Activated T-helper 1 cell treated with anti-CD3 and anti-CD28 coated beads, Interleukin-12 subunit alpha, Interleukin-12 subunit beta, Interleukin-2, Interleukin-4 antibody, amounts not matched to agents 30 ng/mL and 10 ng/mL and 1 ng/mL, durations not matched to agents 14 hours and 24 hours and 36 hours (primary cell): ENCODE measurements around the gene EFNB2. TPM values are rescaled to one million over a fixed set of nuclear protein-coding genes. Genes with fewer than 3 reads are reported as not detected.

Experiments
- DNase-seq: peaks from one replicate; pipeline ENCODE4 v3.0.0; 2021; ENCODE audit warnings: low spot score
- H3K27ac Mint-ChIP-seq: one replicate; pipeline ENCODE4 v1.8.0; 2021; ENCODE audit warnings: mild to moderate bottlenecking, mixed read lengths
- H3K27me3 Mint-ChIP-seq: one replicate; pipeline ENCODE4 v1.8.0; 2022; ENCODE audit warnings: mild to moderate bottlenecking, moderate library complexity, mixed read lengths; ENCODE audit not compliant: insufficient read depth
- H3K36me3 Mint-ChIP-seq: one replicate; pipeline ENCODE4 v1.8.0; 2021; ENCODE audit warnings: low read depth, mixed read lengths
- H3K4me1 Mint-ChIP-seq: one replicate; pipeline ENCODE4 v1.8.0; 2021; ENCODE audit warnings: low read depth, mixed read lengths
- H3K4me3 Mint-ChIP-seq: one replicate; pipeline ENCODE4 v1.8.0; 2021; ENCODE audit warnings: mild to moderate bottlenecking, moderate library complexity, mixed read lengths
- H3K9me3 Mint-ChIP-seq: one replicate; pipeline ENCODE4 v1.8.0; 2021; ENCODE audit warnings: mixed read lengths
- intact Hi-C: fragments of 100-400 bp; cut with micrococcal nuclease; formaldehyde crosslinking; loops from one replicate; pipeline ENCODE4 v1.15.1; 2024
- total RNA-seq: library from RNA; stranded (reverse); gene quantifications from 2 replicates; pipeline ENCODE4 v1.2.3, GENCODE V29; 2022

The EFNB2 gene
- total RNA-seq, 1 donor from 2014 or later: 0.44 TPM

- H3K27me3 Mint-ChIP-seq: peaks cover 10% of the 10 kb centered on the region
- DNase-seq: no peak
- no peaks in the 10 kb centered on the region for H3K36me3 Mint-ChIP-seq
- no peaks in the 10 kb centered on the region for H3K9me3 Mint-ChIP-seq
- no peak overlapping the region for H3K27ac Mint-ChIP-seq
- H3K4me1 Mint-ChIP-seq: no peaks in the 10 kb centered on the region
- intact Hi-C loops: no loop called here
- H3K4me3 Mint-ChIP-seq: no peak overlapping the region
Observed at GRCh38 chr13:106517109-106517847, 18.2 kb downstream of the EFNB2 start.

GRCh38 chr13:106515635-106516254, 19.7 kb downstream of the EFNB2 start:
- no peaks in the 10 kb centered on the region for H3K36me3 Mint-ChIP-seq
- H3K4me3 Mint-ChIP-seq: no peak overlapping the region
- H3K27ac Mint-ChIP-seq: no peak overlapping the region
- intact Hi-C loops: no loop called here
- H3K27me3 Mint-ChIP-seq: peaks cover 12% of the 10 kb centered on the region
- no peaks in the 10 kb centered on the region for H3K4me1 Mint-ChIP-seq
- DNase-seq: no peak
- no peaks in the 10 kb centered on the region for H3K9me3 Mint-ChIP-seq

DNA sequence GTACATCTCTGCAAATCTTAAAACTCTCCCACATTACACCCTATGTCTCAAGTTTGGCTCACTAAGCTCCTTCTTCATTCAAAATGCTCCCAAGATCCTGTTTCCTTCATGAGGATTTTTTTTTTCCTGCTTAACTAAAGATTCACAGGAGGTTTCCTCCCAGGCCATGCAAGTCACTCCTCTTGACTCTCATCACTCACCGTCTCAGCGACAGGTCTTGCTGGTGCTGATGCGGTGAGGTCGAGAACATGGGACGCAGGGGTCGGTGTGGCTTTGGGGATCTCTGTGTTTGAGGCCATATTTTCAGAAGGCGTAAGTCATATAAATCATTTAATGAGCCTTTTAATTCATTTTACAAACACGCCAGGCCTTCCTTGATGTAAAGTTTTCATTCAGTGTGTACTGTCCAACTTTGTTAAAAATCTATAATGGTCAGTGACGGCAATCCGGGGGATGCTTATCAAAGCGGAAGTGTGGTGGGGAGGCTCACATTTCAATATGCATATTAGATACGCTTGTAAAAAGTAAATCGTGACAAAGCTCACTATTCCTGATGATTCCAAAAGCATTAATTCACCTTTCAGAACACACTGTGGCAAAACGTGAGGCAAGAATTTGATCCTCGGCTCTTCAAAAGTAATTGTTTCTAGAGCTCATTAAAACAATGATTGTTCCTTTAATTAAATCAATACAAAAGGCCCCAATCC, 20.4 kb downstream of the EFNB2 start:
- peaks cover 8% of the 10 kb centered on the region for H3K27me3 Mint-ChIP-seq
- no peaks in the 10 kb centered on the region for H3K9me3 Mint-ChIP-seq
- no peak for DNase-seq
- H3K36me3 Mint-ChIP-seq: no peaks in the 10 kb centered on the region
- intact Hi-C loops: no loop called here
- H3K4me1 Mint-ChIP-seq: no peaks in the 10 kb centered on the region
- H3K27ac Mint-ChIP-seq: no peak overlapping the region
- no peak overlapping the region for H3K4me3 Mint-ChIP-seq

GRCh38 chr13:106513025-106513983, 22.2 kb downstream of the EFNB2 start:
- Mint-ChIP-seq H3K4me3 (no peak overlapping the region), H3K4me1 (no peaks in the 10 kb centered on the region), H3K9me3 (no peaks in the 10 kb centered on the region), H3K27me3 (peaks cover 7% of the 10 kb centered on the region), H3K27ac (no peak overlapping the region), H3K36me3 (no peaks in the 10 kb centered on the region)
- DNase-seq: no peak
- intact Hi-C loops: no loop called here

DNA sequence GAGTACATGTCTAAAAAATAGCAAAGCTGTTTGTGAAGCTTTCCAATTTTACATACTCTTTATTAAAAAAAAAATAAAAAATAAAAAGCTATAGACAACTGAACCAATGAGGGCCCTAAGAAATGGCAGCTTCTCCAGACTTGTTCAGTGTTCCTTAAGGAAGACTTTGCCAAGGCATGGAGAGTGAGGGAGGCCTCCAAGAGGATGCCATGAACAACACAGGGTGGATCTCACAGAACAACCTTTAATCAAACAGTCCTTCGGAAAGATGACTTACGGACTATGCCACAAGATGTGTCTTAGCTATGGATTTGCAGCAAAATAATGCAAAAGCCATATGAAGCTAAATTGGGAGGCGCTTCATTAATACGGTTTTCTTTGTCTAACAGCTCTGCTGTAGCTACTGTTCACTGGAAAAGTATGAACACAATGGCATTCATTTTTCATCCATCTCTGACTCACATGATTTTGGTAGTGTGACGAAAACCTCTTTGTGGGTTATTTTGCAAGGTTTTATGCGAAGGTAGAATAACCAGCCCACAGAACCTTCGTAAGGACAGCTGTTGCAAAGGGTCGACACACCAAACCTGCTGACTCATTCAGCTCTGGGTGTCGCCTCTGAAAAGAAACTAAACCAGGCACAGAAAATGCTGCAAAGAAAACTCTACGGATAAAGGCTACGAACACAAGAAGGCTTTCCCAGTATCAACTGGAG, 27.7 kb downstream of the EFNB2 start:
- Mint-ChIP-seq H3K36me3 (no peaks in the 10 kb centered on the region), H3K27me3 (peaks cover 10% of the 10 kb centered on the region), H3K9me3 (no peaks in the 10 kb centered on the region), H3K27ac (no peak overlapping the region), H3K4me3 (no peak overlapping the region), H3K4me1 (no peaks in the 10 kb centered on the region)
- DNase-seq: no peak
- intact Hi-C loops: no loop called here

DNA sequence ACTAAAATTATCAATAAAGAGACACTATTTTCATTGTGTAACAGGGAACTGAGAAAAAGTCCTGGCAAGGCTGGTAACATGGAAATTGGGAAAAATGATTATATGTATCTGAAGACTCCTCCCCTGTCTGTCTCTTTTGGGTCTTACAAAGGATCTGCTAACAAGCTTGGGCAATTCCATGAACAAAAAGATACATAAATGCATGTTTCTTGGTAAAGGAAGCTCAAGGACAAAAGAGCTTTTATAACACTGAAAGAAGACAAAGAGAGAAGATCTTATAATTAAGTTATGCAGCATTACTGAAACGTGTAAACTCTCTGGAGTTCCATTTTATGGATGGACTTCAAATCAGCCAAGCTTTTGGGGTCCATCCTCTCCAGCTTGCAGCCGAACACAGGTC, 29.2 kb downstream of the EFNB2 start:
- Mint-ChIP-seq H3K4me3 (no peak overlapping the region), H3K9me3 (no peaks in the 10 kb centered on the region), H3K27me3 (peaks cover 7% of the 10 kb centered on the region), H3K4me1 (no peaks in the 10 kb centered on the region), H3K27ac (no peak overlapping the region), H3K36me3 (no peaks in the 10 kb centered on the region)
- no peak for DNase-seq
- intact Hi-C loops: no loop called here

DNA sequence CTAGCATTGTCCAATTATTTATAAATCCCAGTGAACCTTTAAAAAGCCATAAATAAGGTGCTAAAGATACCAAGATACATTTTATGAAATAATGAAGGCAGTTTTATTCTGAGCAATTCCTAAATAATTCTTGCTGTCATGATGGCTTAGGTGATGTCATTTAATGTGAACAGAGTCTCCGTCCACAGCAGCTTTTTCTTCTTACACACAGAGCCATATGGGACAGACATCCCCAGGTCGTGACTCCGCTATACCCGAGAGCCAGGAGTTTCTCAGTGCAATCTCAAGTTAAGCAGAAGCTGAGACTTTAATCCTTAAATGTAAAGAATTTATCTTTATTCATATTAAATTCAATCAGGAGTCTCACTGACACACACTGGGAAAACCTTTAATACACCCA, 29.7 kb downstream of the EFNB2 start:
- no peak overlapping the region for H3K27ac Mint-ChIP-seq
- intact Hi-C loops: no loop called here
- no peaks in the 10 kb centered on the region for H3K4me1 Mint-ChIP-seq
- peaks cover 7% of the 10 kb centered on the region for H3K27me3 Mint-ChIP-seq
- no peaks in the 10 kb centered on the region for H3K9me3 Mint-ChIP-seq
- no peak overlapping the region for H3K4me3 Mint-ChIP-seq
- no peak for DNase-seq
- H3K36me3 Mint-ChIP-seq: no peaks in the 10 kb centered on the region

- H3K27me3 Mint-ChIP-seq: peaks cover 8% of the 10 kb centered on the region
Observed at GRCh38 chr13:106505295-106505694, 30.2 kb downstream of the EFNB2 start.

GRCh38 chr13:106503730-106504453, 31.6 kb downstream of the EFNB2 start:
- Mint-ChIP-seq H3K27ac (no peak overlapping the region), H3K4me3 (no peak overlapping the region), H3K4me1 (no peaks in the 10 kb centered on the region), H3K27me3 (peaks cover 11% of the 10 kb centered on the region), H3K36me3 (no peaks in the 10 kb centered on the region), H3K9me3 (no peaks in the 10 kb centered on the region)
- no peak for DNase-seq
- intact Hi-C loops: no loop called here

More at GRCh38 chr13:106505295-106505694, 30.2 kb downstream of the EFNB2 start:
- DNase-seq: no peak
- Mint-ChIP-seq H3K4me1 (no peaks in the 10 kb centered on the region), H3K4me3 (no peak overlapping the region), H3K36me3 (no peaks in the 10 kb centered on the region), H3K9me3 (no peaks in the 10 kb centered on the region), H3K27ac (no peak overlapping the region)
- intact Hi-C loops: no loop called here

DNA sequence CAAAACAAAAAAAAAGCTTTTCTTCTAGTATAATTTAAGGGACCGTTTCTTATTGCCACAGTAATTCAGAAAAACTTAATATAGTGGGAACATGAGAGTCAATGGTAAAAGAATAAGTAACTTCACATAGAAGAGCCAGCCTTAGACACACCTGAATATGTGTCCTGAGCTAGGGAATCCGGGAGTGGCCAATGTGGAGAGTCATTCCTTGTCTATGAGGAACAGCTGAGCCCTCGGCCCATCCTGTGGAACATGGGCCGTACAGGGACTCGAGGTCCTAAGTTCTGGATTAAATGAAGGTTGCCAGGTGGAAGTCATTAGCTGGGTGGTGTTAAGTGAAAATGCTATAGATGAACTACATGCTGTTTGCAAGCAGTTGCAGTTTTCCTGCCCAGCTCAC, 32.2 kb downstream of the EFNB2 start:
- Mint-ChIP-seq H3K27ac (no peak overlapping the region), H3K36me3 (no peaks in the 10 kb centered on the region), H3K4me1 (no peaks in the 10 kb centered on the region), H3K4me3 (no peak overlapping the region), H3K9me3 (no peaks in the 10 kb centered on the region), H3K27me3 (peaks cover 17% of the 10 kb centered on the region)
- intact Hi-C loops: no loop called here
- DNase-seq: no peak

- H3K36me3 Mint-ChIP-seq: no peaks in the 10 kb centered on the region
- DNase-seq: no peak
- H3K9me3 Mint-ChIP-seq: no peaks in the 10 kb centered on the region
- no peak overlapping the region for H3K4me3 Mint-ChIP-seq
- intact Hi-C loops: no loop called here
- H3K27me3 Mint-ChIP-seq: peaks cover 35% of the 10 kb centered on the region
- no peaks in the 10 kb centered on the region for H3K4me1 Mint-ChIP-seq
- no peak overlapping the region for H3K27ac Mint-ChIP-seq
Observed at GRCh38 chr13:106500445-106500844, 35.0 kb downstream of the EFNB2 start.
